ENCODE measurements around the gene PEX5L. TPM values are rescaled to one million over a fixed set of nuclear protein-coding genes. Genes with fewer than 3 reads are reported as not detected.

The PEX5L gene
- polyA plus RNA-seq, 2 of the 4 experiments (the other 2 are of a cell fraction) = 0.06 to 0.08 TPM

DNA sequence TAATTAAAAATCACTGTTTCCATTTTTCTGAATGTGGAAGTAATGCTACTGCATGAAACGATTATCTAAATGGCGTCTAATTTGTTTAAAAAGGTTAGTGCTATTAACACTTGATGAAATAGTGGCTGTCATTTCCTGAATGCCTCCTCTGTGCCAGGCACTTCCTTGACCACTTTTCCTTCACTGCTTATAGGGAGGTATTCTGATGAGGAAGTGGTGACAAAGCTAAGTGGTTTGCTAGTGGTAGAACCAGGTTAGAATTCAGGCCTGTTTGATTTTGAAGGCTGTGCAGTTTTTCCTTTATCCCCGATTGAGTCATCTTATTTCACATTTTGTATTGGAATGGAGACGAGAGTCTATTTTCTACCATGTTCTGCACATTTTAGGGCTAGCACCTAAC, 264.9 kb downstream of the PEX5L start:
- FAIRE-seq = no peak
- ATAC-seq = no peak
- 89% methylated on average over 4 of the region's 4 CpGs for WGBS (ENCODE audit: missing lambda C conversion rate)
- TF ChIP-seq, protein P1, sequence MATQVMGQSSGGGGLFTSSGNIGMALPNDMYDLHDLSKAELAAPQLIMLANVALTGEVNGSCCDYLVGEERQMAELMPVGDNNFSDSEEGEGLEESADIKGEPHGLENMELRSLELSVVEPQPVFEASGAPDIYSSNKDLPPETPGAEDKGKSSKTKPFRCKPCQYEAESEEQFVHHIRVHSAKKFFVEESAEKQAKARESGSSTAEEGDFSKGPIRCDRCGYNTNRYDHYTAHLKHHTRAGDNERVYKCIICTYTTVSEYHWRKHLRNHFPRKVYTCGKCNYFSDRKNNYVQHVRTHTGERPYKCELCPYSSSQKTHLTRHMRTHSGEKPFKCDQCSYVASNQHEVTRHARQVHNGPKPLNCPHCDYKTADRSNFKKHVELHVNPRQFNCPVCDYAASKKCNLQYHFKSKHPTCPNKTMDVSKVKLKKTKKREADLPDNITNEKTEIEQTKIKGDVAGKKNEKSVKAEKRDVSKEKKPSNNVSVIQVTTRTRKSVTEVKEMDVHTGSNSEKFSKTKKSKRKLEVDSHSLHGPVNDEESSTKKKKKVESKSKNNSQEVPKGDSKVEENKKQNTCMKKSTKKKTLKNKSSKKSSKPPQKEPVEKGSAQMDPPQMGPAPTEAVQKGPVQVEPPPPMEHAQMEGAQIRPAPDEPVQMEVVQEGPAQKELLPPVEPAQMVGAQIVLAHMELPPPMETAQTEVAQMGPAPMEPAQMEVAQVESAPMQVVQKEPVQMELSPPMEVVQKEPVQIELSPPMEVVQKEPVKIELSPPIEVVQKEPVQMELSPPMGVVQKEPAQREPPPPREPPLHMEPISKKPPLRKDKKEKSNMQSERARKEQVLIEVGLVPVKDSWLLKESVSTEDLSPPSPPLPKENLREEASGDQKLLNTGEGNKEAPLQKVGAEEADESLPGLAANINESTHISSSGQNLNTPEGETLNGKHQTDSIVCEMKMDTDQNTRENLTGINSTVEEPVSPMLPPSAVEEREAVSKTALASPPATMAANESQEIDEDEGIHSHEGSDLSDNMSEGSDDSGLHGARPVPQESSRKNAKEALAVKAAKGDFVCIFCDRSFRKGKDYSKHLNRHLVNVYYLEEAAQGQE (IDR thresholded peaks at IDR 0.05) = no peak
- TF ChIP-seq NFE2L2 (conservative IDR thresholded peaks at IDR 0.05; ENCODE audit: low read length) (no peak), HDAC2 (IDR thresholded peaks at IDR 0.05) (no peak), EHF (CRISPR knock-in tag; IDR thresholded peaks at IDR 0.05) (no peak)
- Histone ChIP-seq H3K4me1 (no peaks in the 10 kb centered on the region), H3K4me2 (no peak overlapping the region), H3K9me3 (no peaks in the 10 kb centered on the region), H3K4me3 (no peak overlapping the region), H3K27ac (no peak overlapping the region)
- ChIA-PET POLR2A (no interaction called here), CTCF (interaction anchor here (1.3 kb wide), 1 partner anchor 10 kb away, joined by 4 read pairs; no protein-coding TSS in a partner anchor)
- DNase-seq (ENCODE audit: low read depth in 1 of 2, low spot score in 1 of 2) = no peak

DNA sequence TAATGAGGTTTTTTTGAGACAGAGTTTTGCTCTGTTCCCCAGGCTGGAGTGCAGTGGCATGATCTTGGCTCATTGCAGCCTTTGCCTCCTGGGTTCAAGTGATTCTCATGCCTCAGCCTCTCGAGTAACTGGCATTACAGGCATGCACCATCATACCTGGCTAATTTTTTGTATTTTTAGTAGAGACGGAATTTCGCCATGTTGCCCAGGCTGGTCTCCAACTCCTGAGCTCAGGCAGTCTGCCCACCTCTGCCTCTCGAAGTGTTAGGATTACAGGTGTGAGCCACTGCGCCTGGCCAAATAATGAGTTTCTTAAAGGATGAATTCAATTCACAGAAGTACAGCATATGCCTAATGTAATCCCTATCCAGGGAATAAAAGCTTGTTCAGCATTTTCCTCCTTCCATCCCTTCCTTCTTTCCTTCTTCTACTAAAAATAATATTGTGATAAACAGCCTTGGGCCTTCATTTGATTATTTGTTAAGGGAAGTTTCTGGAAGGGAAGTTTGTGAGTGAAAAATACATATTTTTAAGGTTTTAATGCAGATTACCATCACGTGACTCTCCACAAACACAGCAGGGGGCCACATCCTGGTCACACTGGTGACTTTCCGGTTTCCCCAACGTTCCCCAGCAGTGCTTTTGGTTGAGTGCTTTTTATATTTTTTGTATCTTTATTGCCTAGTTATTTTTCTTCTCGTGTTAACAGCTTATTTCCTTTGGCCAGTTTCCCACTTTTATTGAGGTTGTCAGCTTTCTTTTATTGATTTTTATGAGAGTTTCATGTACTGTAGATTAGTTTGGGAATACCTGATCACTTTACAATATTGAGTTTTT, 267.1 kb downstream of the PEX5L start:
- FAIRE-seq (no peak), ATAC-seq (no peak), DNase-seq (ENCODE audit: low read depth in 1 of 2, low spot score in 1 of 2) (no peak)
- WGBS (ENCODE audit: missing lambda C conversion rate) = 75% methylated on average over 9 of the region's 9 CpGs
- Histone ChIP-seq H3K4me3 (no peak overlapping the region), H3K4me2 (no peak overlapping the region), H3K27ac (no peak overlapping the region), H3K9me3 (no peaks in the 10 kb centered on the region), H3K4me1 (no peaks in the 10 kb centered on the region)
- ChIA-PET POLR2A (no interaction called here), CTCF (no interaction called here)
- no peak for TF ChIP-seq HEYL (CRISPR knock-in tag; IDR thresholded peaks at IDR 0.05)
- peak; percentile 51 for TF ChIP-seq MAFK (IDR thresholded peaks at IDR 0.05; ENCODE audit: partially characterized antibody)

DNA sequence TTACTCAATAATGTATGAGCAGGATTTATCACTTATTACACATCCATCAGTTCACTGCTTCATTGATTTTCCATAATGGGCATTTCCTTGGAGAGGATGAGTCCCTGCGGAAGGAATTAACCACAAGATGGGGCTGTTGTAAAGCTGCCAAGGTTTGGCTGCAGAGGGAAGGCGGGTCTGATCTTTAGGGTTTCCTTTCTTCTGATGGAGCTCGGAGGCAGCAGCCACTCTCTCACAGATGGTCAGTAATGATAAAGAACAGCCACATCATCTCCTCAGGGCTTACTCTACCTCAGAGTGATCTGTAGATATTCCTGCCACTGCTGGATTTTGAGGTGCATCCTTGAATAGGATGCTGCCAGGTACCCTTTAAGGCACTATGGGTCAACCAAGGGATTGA, 268.7 kb downstream of the PEX5L start:
- Histone ChIP-seq H3K9me3 (no peaks in the 10 kb centered on the region), H3K4me2 (no peak overlapping the region), H3K4me1 (no peaks in the 10 kb centered on the region), H3K4me3 (no peak overlapping the region), H3K27ac (no peak overlapping the region)
- FAIRE-seq = no peak
- no peak for TF ChIP-seq RNF2 (IDR thresholded peaks at IDR 0.05; ENCODE audit: borderline replicate concordance, low read depth)
- TF ChIP-seq, protein P2, sequence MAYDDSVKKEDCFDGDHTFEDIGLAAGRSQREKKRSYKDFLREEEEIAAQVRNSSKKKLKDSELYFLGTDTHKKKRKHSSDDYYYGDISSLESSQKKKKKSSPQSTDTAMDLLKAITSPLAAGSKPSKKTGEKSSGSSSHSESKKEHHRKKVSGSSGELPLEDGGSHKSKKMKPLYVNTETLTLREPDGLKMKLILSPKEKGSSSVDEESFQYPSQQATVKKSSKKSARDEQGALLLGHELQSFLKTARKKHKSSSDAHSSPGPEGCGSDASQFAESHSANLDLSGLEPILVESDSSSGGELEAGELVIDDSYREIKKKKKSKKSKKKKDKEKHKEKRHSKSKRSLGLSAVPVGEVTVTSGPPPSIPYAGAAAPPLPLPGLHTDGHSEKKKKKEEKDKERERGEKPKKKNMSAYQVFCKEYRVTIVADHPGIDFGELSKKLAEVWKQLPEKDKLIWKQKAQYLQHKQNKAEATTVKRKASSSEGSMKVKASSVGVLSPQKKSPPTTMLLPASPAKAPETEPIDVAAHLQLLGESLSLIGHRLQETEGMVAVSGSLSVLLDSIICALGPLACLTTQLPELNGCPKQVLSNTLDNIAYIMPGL (CRISPR knock-in tag; IDR thresholded peaks at IDR 0.05; ENCODE audit: borderline replicate concordance) = no peak
- TF ChIP-seq ZSCAN20 (CRISPR knock-in tag; IDR thresholded peaks at IDR 0.05) = no peak
- TF ChIP-seq SMC3 (IDR thresholded peaks at IDR 0.05) = peak; percentile 27; the same call in 1 of the 3 replicates
- no peak for TF ChIP-seq CHD2 (IDR thresholded peaks at IDR 0.05; ENCODE audit: low read length, partially characterized antibody)
- TF ChIP-seq RAD21 (conservative IDR thresholded peaks at IDR 0.05 in 1 of 2, IDR thresholded peaks at IDR 0.05 in 1 of 2) = peak; percentile 37 to 47; a peak in 4 of 5 replicates
- TF ChIP-seq EHMT2 (IDR thresholded peaks at IDR 0.05; ENCODE audit: low read depth) = no peak
- TF ChIP-seq, protein P3, sequence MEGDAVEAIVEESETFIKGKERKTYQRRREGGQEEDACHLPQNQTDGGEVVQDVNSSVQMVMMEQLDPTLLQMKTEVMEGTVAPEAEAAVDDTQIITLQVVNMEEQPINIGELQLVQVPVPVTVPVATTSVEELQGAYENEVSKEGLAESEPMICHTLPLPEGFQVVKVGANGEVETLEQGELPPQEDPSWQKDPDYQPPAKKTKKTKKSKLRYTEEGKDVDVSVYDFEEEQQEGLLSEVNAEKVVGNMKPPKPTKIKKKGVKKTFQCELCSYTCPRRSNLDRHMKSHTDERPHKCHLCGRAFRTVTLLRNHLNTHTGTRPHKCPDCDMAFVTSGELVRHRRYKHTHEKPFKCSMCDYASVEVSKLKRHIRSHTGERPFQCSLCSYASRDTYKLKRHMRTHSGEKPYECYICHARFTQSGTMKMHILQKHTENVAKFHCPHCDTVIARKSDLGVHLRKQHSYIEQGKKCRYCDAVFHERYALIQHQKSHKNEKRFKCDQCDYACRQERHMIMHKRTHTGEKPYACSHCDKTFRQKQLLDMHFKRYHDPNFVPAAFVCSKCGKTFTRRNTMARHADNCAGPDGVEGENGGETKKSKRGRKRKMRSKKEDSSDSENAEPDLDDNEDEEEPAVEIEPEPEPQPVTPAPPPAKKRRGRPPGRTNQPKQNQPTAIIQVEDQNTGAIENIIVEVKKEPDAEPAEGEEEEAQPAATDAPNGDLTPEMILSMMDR (IDR thresholded peaks at IDR 0.05) = peak; percentile 39; the same call in 2 of the 3 replicates
- TF ChIP-seq ZFP36 (IDR thresholded peaks at IDR 0.05; ENCODE audit: borderline replicate concordance, partially characterized antibody) = no peak
- peak; percentile 62 to 84; a peak in 4 of 6 replicates for ATAC-seq
- WGBS (ENCODE audit: missing lambda C conversion rate) = 60% methylated on average over 3 of the region's 3 CpGs
- CTCF ChIA-PET = interaction anchor here (1.1 to 1.5 kb wide), 3 partner anchors 22 to 118 kb away, joined by 3 to 7 read pairs (median 5); no protein-coding TSS in a partner anchor
- peak; percentile 14 to 22 for DNase-seq (ENCODE audit: low read depth in 1 of 2, low spot score in 1 of 2)
- POLR2A ChIA-PET = no interaction called here

Data from A549 (cell line).